ENCODE data around the gene OR52E4.

OR52E4 gene

GRCh38 chr11:5841797-5842196 is 38.6 kb upstream of the OR52E4 start, which contains the start of gene OR52E6:
TSS of gene OR52E6 (minus strand) at chr11:5841897. CDS start at chr11:5841897, 0 bp downstream.
- no peaks in the 10 kb centered on the region for H3K9me3 ChIP-seq (ENCODE audit: control insufficient read depth, insufficient read depth, low read depth, low read length)
- no peaks in the 10 kb centered on the region for H3K4me1 ChIP-seq (ENCODE audit: control insufficient read depth, insufficient read depth, low read length)
- no peak within 1 kb of the TSS for H3K27ac ChIP-seq (ENCODE audit: extremely low read depth, low read depth, low read length)
- H3K36me3 ChIP-seq (ENCODE audit: control insufficient read depth in 2 of 2, insufficient read depth in 1 of 2, low read length in 2 of 2), result no peaks in the 10 kb centered on the region
- TF ChIP-seq ZSCAN5A (tag by site-specific recombination; IDR thresholded peaks at IDR 0.05) (no peak), ZBTB26 (tag by site-specific recombination; optimal IDR thresholded peaks at IDR 0.05) (no peak), SETDB1 (IDR thresholded peaks at IDR 0.05; ENCODE audit: insufficient read length, low read length) (no peak)
- POLR2A ChIA-PET, result no interaction called here
- CTCF ChIA-PET, result no interaction called here
- H3K4me3 ChIP-seq (ENCODE audit: low read depth, low read length), result no peak within 1 kb of the TSS

- Histone ChIP-seq H3K4me3 (ENCODE audit: low read depth, low read length) (no peak overlapping the region), H3K27ac (ENCODE audit: extremely low read depth, low read depth, low read length) (no peak overlapping the region), H3K4me1 (ENCODE audit: control insufficient read depth, insufficient read depth, low read length) (no peaks in the 10 kb centered on the region), H3K36me3 (ENCODE audit: control insufficient read depth in 2 of 2, insufficient read depth in 1 of 2, low read length in 2 of 2) (no peaks in the 10 kb centered on the region), H3K9me3 (ENCODE audit: control insufficient read depth, insufficient read depth, low read depth, low read length) (no peaks in the 10 kb centered on the region)
- ChIA-PET POLR2A (no interaction called here), CTCF (no interaction called here)
- no peak for TF ChIP-seq CTCF (tag by site-specific recombination; IDR thresholded peaks at IDR 0.05)
- no peak for TF ChIP-seq PRDM2 (tag by site-specific recombination; IDR thresholded peaks at IDR 0.05; ENCODE audit: borderline replicate concordance)
- TF ChIP-seq ZSCAN23 (tag by site-specific recombination; IDR thresholded peaks at IDR 0.05), result no peak
- TF ChIP-seq SCRT1 (tag by site-specific recombination; IDR thresholded peaks at IDR 0.05; ENCODE audit: borderline replicate concordance), result no peak
- TF ChIP-seq ZBTB7A (tag by site-specific recombination; IDR thresholded peaks at IDR 0.05; ENCODE audit: low read depth), result no peak
- TF ChIP-seq ZNF510 (tag by site-specific recombination; IDR thresholded peaks at IDR 0.05; ENCODE audit: insufficient replicate concordance), result no peak
- TF ChIP-seq ZNF155 (tag by site-specific recombination; IDR thresholded peaks at IDR 0.05), result no peak
- TF ChIP-seq ZBTB10 (tag by site-specific recombination; IDR thresholded peaks at IDR 0.05), result no peak
- TF ChIP-seq ZNF221 (tag by site-specific recombination; IDR thresholded peaks at IDR 0.05; ENCODE audit: borderline replicate concordance), result no peak
- no peak for TF ChIP-seq ZNF488 (tag by site-specific recombination; IDR thresholded peaks at IDR 0.05)
- TF ChIP-seq ZNF624 (tag by site-specific recombination; IDR thresholded peaks at IDR 0.05), result no peak
- no peak for TF ChIP-seq ZNF140 (tag by site-specific recombination; IDR thresholded peaks at IDR 0.05)
- TF ChIP-seq ZNF362 (tag by site-specific recombination; IDR thresholded peaks at IDR 0.05), result no peak
Observed at GRCh38 chr11:5846701-5847100, 33.7 kb upstream of the OR52E4 start.

All from HEK293 (cell line).